ENCODE measurements around the gene IDH1. TPM values are rescaled to one million over a fixed set of nuclear protein-coding genes. Genes with fewer than 3 reads are reported as not detected.

Gene IDH1
- total RNA-seq, 1 experiment from 2014 or later = 91.2 TPM

GRCh38 chr2:208254118-208254870 is 577 bp downstream of the IDH1 start (continued):
- TF ChIP-seq, protein P1, sequence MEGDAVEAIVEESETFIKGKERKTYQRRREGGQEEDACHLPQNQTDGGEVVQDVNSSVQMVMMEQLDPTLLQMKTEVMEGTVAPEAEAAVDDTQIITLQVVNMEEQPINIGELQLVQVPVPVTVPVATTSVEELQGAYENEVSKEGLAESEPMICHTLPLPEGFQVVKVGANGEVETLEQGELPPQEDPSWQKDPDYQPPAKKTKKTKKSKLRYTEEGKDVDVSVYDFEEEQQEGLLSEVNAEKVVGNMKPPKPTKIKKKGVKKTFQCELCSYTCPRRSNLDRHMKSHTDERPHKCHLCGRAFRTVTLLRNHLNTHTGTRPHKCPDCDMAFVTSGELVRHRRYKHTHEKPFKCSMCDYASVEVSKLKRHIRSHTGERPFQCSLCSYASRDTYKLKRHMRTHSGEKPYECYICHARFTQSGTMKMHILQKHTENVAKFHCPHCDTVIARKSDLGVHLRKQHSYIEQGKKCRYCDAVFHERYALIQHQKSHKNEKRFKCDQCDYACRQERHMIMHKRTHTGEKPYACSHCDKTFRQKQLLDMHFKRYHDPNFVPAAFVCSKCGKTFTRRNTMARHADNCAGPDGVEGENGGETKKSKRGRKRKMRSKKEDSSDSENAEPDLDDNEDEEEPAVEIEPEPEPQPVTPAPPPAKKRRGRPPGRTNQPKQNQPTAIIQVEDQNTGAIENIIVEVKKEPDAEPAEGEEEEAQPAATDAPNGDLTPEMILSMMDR (IDR thresholded peaks at IDR 0.05 in 2 of 3, conservative IDR thresholded peaks at IDR 0.05 in 1 of 3; ENCODE audit: borderline replicate concordance in 1 of 3, insufficient read depth in 1 of 3, low read depth in 2 of 3, low read length in 2 of 3) = peak; percentile 60 to 83 (median 64); a peak in 5 of 6 replicates
- TF ChIP-seq EZH2 (IDR thresholded peaks at IDR 0.05) (no peak), SIN3A (IDR thresholded peaks at IDR 0.05; ENCODE audit: low read depth) (peak; percentile 45; the same call in 1 of the 2 replicates), TCF7L2 (IDR thresholded peaks at IDR 0.05; ENCODE audit: borderline replicate concordance, extremely low read depth, insufficient read depth, insufficient read length) (peak; percentile 49), CBX3 (IDR thresholded peaks at IDR 0.05; ENCODE audit: low read depth) (no peak)

GRCh38 chr2:208253600-208254117 is 1.2 kb downstream of the IDH1 start:
- Histone ChIP-seq H3K4me3 (replicated peaks in 1 of 2; ENCODE audit: low read depth in 1 of 2, low read length in 2 of 2) (peak overlapping the region; percentile 79 to 80), H3K27me3 (ENCODE audit: insufficient read depth, low read length) (no peaks in the 10 kb centered on the region), H3K27ac (ENCODE audit: low read depth, low read length) (peak overlapping the region; percentile 73), H2AFZ (ENCODE audit: low read depth, low read length, poor library complexity, severe bottlenecking) (peak overlapping the region; percentile 70), H3K4me1 (ENCODE audit: control insufficient read depth in 1 of 2, insufficient read depth in 2 of 2, low read length in 2 of 2) (peaks cover 10 to 20% of the 10 kb centered on the region in 2 experiments; a peak in 3 of 4 replicates), H3K79me2 (ENCODE audit: insufficient read depth, low read length) (no peaks in the 10 kb centered on the region), H3K9me3 (ENCODE audit: control insufficient read depth in 1 of 2, insufficient read depth in 1 of 2, low read depth in 1 of 2, low read length in 2 of 2) (no peaks in the 10 kb centered on the region), H3K9me2 (ENCODE audit: insufficient read depth) (no peaks in the 10 kb centered on the region), H3K4me2 (ENCODE audit: low read length) (peak overlapping the region; percentile 96), H3K9ac (ENCODE audit: low read length) (peak overlapping the region; percentile 55), H4K20me1 (ENCODE audit: insufficient read depth) (no peaks in the 10 kb centered on the region), H3K36me3 (ENCODE audit: control insufficient read depth in 1 of 2, insufficient read depth in 2 of 2, low read length in 2 of 2) (peaks cover 0 to 8% of the 10 kb centered on the region in 2 experiments; a peak in 2 of 4 replicates)
- DNase-seq (ENCODE audit: low read depth, low spot score) (no peak), ATAC-seq (no peak)
- intact Hi-C loops (cut with micrococcal nuclease) = loop anchor here (1.0 to 5.0 kb wide), 3 partner anchors 79 to 506 kb away; no protein-coding TSS in a partner anchor
- CTCF ChIA-PET = interaction anchor here (1.0 to 4.4 kb wide), 7 partner anchors 12 to 508 kb away, joined by 3 to 44 read pairs (median 7); partner anchors contain the start of gene PIKFYVE
- TSS peak; percentile 61 for BruUV-seq (replicated peaks)
- RAD21 ChIA-PET (ENCODE audit: low non-redundant PET in 1 of 2, low total read pairs in 2 of 2, uncharacterized antibody in 2 of 2, unreplicated experiment in 2 of 2) = interaction anchor here (1.7 to 1.9 kb wide), 2 partner anchors 152 kb away, joined by 8 to 12 read pairs; no protein-coding TSS in a partner anchor
- POLR2A ChIA-PET = interaction anchor here (2.0 to 2.5 kb wide), 2 partner anchors 12 to 152 kb away, joined by 8 to 16 read pairs; partner anchors contain the start of gene PIKFYVE
- TF ChIP-seq RAD21 (IDR thresholded peaks at IDR 0.05; ENCODE audit: low read depth) = no peak
- TF ChIP-seq YY1 (IDR thresholded peaks at IDR 0.05; ENCODE audit: extremely low read depth, insufficient replicate concordance, low read depth, low read length) = no peak
- TF ChIP-seq JUND (IDR thresholded peaks at IDR 0.05) = peak; percentile 17; the same call in 1 of the 2 replicates
